ENCODE measurements around the gene IRAG1. TPM values are rescaled to one million over a fixed set of nuclear protein-coding genes. Genes with fewer than 3 reads are reported as not detected.

The IRAG1 gene
- total RNA-seq, 4 donors from 2014 or later: 156 to 408 (median 278) TPM

GRCh38 chr11:10720881-10721376, 27.4 kb upstream of the IRAG1 start:
- 94 to 100% methylated on average over 2 of the region's 2 CpGs for WGBS, 2 donors (ENCODE audit: low coverage in 1 of 2)
- Histone ChIP-seq H3K4me3 (no peak overlapping the region), H3K4me1 (no peaks in the 10 kb centered on the region), H3K9me3 (no peaks in the 10 kb centered on the region), H3K27me3 (no peaks in the 10 kb centered on the region), H3K27ac (no peak overlapping the region), H3K36me3 (no peaks in the 10 kb centered on the region)
- no peak for TF ChIP-seq POLR2A (IDR thresholded peaks at IDR 0.05)
- TF ChIP-seq EP300 (IDR thresholded peaks at IDR 0.05): no peak
- TF ChIP-seq POLR2AphosphoS5 (IDR thresholded peaks at IDR 0.05): no peak
- no peak for TF ChIP-seq CTCF (IDR thresholded peaks at IDR 0.05)
- ATAC-seq: no peak

- H3K4me1 ChIP-seq: no peaks in the 10 kb centered on the region
- TF ChIP-seq CTCF (IDR thresholded peaks at IDR 0.05): no peak
- TF ChIP-seq EP300 (IDR thresholded peaks at IDR 0.05): no peak
- no peak for TF ChIP-seq POLR2AphosphoS5 (IDR thresholded peaks at IDR 0.05)
- TF ChIP-seq POLR2A (IDR thresholded peaks at IDR 0.05): no peak
- no peak for ATAC-seq
- no peaks in the 10 kb centered on the region for H3K36me3 ChIP-seq
- 77% methylated on average over 2 of the region's 2 CpGs; no CpG with 5 or more reads in 1 of the 2 donors for WGBS, 2 donors (ENCODE audit: low coverage in 1 of 2)
- H3K27me3 ChIP-seq: no peaks in the 10 kb centered on the region
- H3K27ac ChIP-seq: no peak overlapping the region
- H3K4me3 ChIP-seq: no peak overlapping the region
- no peaks in the 10 kb centered on the region for H3K9me3 ChIP-seq
These were observed 26.1 kb upstream of the IRAG1 start for GRCh38 chr11:10719616-10720015.

GRCh38 chr11:10716543-10717259, 23.1 kb upstream of the IRAG1 start:
- no peak overlapping the region for H3K4me3 ChIP-seq
- H3K27me3 ChIP-seq: no peaks in the 10 kb centered on the region
- 75 to 85% methylated on average over 8 to 9 of the region's 9 CpGs for WGBS, 2 donors (ENCODE audit: low coverage in 1 of 2)
- H3K27ac ChIP-seq: no peak overlapping the region
- ATAC-seq: no peak
- H3K4me1 ChIP-seq: peaks cover 0 to 7% (median 0%) of the 10 kb centered on the region in 3 donors
- H3K9me3 ChIP-seq: no peaks in the 10 kb centered on the region
- no peaks in the 10 kb centered on the region for H3K36me3 ChIP-seq
- TF ChIP-seq EP300 (IDR thresholded peaks at IDR 0.05) (no peak), CTCF (IDR thresholded peaks at IDR 0.05) (no peak), POLR2AphosphoS5 (IDR thresholded peaks at IDR 0.05) (no peak), POLR2A (IDR thresholded peaks at IDR 0.05) (no peak)

- 40 to 59% methylated on average over 3 of the region's 3 CpGs for WGBS, 2 donors (ENCODE audit: low coverage in 1 of 2)
- H3K4me1 ChIP-seq: peaks cover 0 to 7% (median 0%) of the 10 kb centered on the region in 3 donors
- no peaks in the 10 kb centered on the region for H3K27me3 ChIP-seq
- H3K4me3 ChIP-seq: no peak overlapping the region
- no peak for TF ChIP-seq POLR2AphosphoS5 (IDR thresholded peaks at IDR 0.05)
- no peak for ATAC-seq
- no peaks in the 10 kb centered on the region for H3K9me3 ChIP-seq
- H3K27ac ChIP-seq: no peak overlapping the region
- H3K36me3 ChIP-seq: no peaks in the 10 kb centered on the region
These were observed 22.6 kb upstream of the IRAG1 start for GRCh38 chr11:10716122-10716521.

- Histone ChIP-seq H3K36me3 (no peaks in the 10 kb centered on the region), H3K4me1 (peaks cover 0 to 7% (median 0%) of the 10 kb centered on the region in 3 donors), H3K27me3 (no peaks in the 10 kb centered on the region), H3K9me3 (no peaks in the 10 kb centered on the region), H3K4me3 (no peak overlapping the region), H3K27ac (no peak overlapping the region)
- ATAC-seq: no peak
- TF ChIP-seq CTCF (IDR thresholded peaks at IDR 0.05) (no peak), POLR2A (IDR thresholded peaks at IDR 0.05) (no peak), POLR2AphosphoS5 (IDR thresholded peaks at IDR 0.05) (no peak), EP300 (IDR thresholded peaks at IDR 0.05) (no peak)
- 73 to 86% methylated on average over 1 to 3 of the region's 4 CpGs for WGBS, 2 donors (ENCODE audit: low coverage in 1 of 2)
These were observed 22.0 kb upstream of the IRAG1 start for GRCh38 chr11:10715571-10715970.

All from gastroesophageal sphincter (tissue), 4 donors.